OCI-LY7 (cell line): Measurements from ENCODE around the gene NEMP2. TPM values are rescaled to one million over a fixed set of nuclear protein-coding genes. Genes with fewer than 3 reads are reported as not detected.

ENCODE experiments used
- BruUV-seq: library from RNA; stranded (reverse); fragments of 400-500 nt; replicated peaks from 2 replicates; lab custom pipeline; 2021; lab: Mats Ljungman, UMichigan
- CTCF ChIA-PET: fragments of 300-600 bp; sonication (Branson Sonifier 250); formaldehyde crosslinking; loops from one replicate; lab custom pipeline; 2022; ENCODE audit warnings: antibody characterized with exemption; ENCODE audit not compliant: unreplicated experiment; lab: Charles Lee
- POLR2A ChIA-PET: fragments of 300-600 bp; sonication (Branson Sonifier 250); formaldehyde crosslinking; loops from one replicate; lab custom pipeline; 2022; ENCODE audit warnings: antibody characterized with exemption; lab: Charles Lee
- DNase-seq: peaks from one replicate; pipeline ENCODE4 v3.0.0-alpha.2; 2015; ENCODE audit warnings: low spot score
- H2AFZ ChIP-seq: fragments of 200-600 bp; sonication (generic), shearing (Covaris generic); 2 replicates; pipeline ENCODE4 v1.6.1; 2014; ENCODE audit warnings: mild to moderate bottlenecking, antibody characterized with exemption, low read length, moderate library complexity
- H3K27ac ChIP-seq: fragments of 200-600 bp; sonication (generic); 2 replicates; pipeline ENCODE4 v1.5.1; 2014; ENCODE audit warnings: mixed run types, low read depth, mild to moderate bottlenecking, moderate library complexity, low read length, inconsistent platforms; ENCODE audit not compliant: poor library complexity, severe bottlenecking
- H3K36me3 ChIP-seq: fragments of 200-600 bp; sonication (generic); 2 replicates; pipeline ENCODE4 v1.6.1; 2014; ENCODE audit warnings: mild to moderate bottlenecking, antibody characterized with exemption, low read length, moderate library complexity, mixed read lengths; ENCODE audit not compliant: insufficient read depth
- H3K4me1 ChIP-seq: fragments of 200-600 bp; sonication (generic); 2 replicates; pipeline ENCODE4 v1.5.1; 2014; ENCODE audit warnings: mild to moderate bottlenecking, low read length; ENCODE audit not compliant: insufficient read depth, poor library complexity, severe bottlenecking
- H3K4me2 ChIP-seq: fragments of 200-600 bp; sonication (generic); 2 replicates; pipeline ENCODE4 v1.6.1; 2014; ENCODE audit warnings: mild to moderate bottlenecking, low read length
- H3K4me3 ChIP-seq: fragments of 200-600 bp; sonication (generic); 2 replicates; pipeline ENCODE4 v1.5.1; 2014; ENCODE audit warnings: mild to moderate bottlenecking, low read depth, low read length; ENCODE audit not compliant: poor library complexity, severe bottlenecking
- H3K79me2 ChIP-seq: fragments of 200-600 bp; sonication (generic); 2 replicates; pipeline ENCODE4 v1.6.1; 2016; ENCODE audit warnings: low read depth, mild to moderate bottlenecking, low read length, moderate library complexity, mixed read lengths; ENCODE audit not compliant: insufficient read depth
- H3K9me2 ChIP-seq: fragments of 200-600 bp; sonication (generic); 2 replicates; pipeline ENCODE4 v1.6.1; 2016; ENCODE audit warnings: mild to moderate bottlenecking, low read length, mixed read lengths; ENCODE audit not compliant: insufficient read depth
- H3K9me3 ChIP-seq: fragments of 200-600 bp; sonication (generic); 2 replicates; pipeline ENCODE4 v1.6.1; 2014; ENCODE audit warnings: mild to moderate bottlenecking, mixed run types, low read length, mixed read lengths
- H4K20me1 ChIP-seq: fragments of 200-600 bp; sonication (generic); 2 replicates; pipeline ENCODE4 v1.6.1; 2014; ENCODE audit warnings: mild to moderate bottlenecking, antibody characterized with exemption, low read length, moderate library complexity, mixed read lengths; ENCODE audit not compliant: insufficient read depth
- CTCF ChIP-seq: fragments of 200-600 bp; sonication (generic); conservative IDR thresholded peaks from 2 replicates; pipeline ENCODE4 v1.5.1; 2014; ENCODE audit warnings: mild to moderate bottlenecking, antibody characterized with exemption, low read length, moderate library complexity, mixed read lengths
- EZH2phosphoT487 ChIP-seq: fragments of 200-600 bp; sonication (generic); IDR thresholded peaks from 2 replicates; pipeline ENCODE4 v1.6.1; 2018; ENCODE audit warnings: low read depth, borderline replicate concordance, mild to moderate bottlenecking, mixed run types, antibody characterized with exemption, low read length, moderate library complexity, mixed read lengths
- intact Hi-C: fragments of 100-400 bp; cut with micrococcal nuclease; formaldehyde crosslinking; loops from one replicate; pipeline ENCODE4 v1.10.0; 2022; ENCODE audit not compliant: unreplicated experiment
- total RNA-seq, 2 experiments: library from RNA; depleted of rRNA in 1 of 2; stranded (reverse); fragments of >200 nt in 1 of 2; shearing (Covaris generic) in 1 of 2; gene quantifications; 2 replicates each; pipeline ENCODE4 v1.2.3, GENCODE V29; 2014 to 2022

The NEMP2 gene
- total RNA-seq, 2 experiments from 2014 or later = 5.6 to 18.5 TPM

DNA sequence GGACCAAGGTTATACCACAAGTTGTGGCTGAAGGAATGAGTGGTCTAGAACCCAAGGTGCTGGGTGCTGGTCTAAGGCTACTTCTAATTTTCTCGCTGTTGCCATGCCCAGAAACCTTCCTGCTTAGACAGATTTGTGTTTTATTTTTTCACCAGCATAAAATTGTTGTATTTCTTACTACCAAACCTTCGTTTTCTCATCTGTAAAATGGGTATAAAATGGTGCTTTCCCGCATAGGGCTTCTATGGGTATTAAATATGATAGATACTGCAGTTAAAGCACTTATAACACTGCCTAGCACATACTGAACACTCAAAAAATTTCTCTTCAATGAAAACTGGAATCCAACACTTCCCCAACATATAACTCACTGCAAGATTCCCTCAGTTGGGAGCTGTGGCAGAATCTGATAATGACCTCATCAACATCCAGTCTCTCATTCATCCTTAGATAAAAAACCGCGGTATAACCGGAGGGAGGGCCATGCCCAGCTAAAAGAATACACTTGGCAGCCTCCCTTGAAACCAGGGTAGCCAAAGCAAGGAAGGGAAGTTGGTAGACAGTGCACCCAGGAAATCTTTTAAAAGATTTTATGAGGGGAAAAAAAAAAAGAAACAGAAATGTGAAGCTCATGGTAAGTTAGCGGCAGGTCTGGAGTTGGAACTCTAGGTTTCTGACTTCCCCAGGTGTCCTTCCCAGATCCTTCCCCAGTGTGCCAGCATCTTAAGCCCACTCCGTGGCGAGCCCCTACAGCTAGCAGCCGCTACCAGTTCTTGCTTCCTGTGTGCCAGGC lies 1.2 kb downstream of the NEMP2 start:
- peak overlapping the region; percentile 86 for H3K27ac ChIP-seq
- POLR2A ChIA-PET = interaction anchor here (0.7 to 2.1 kb wide), 16 partner anchors 8 to 770 kb away, joined by 3 to 8 read pairs (median 4); partner anchors contain the start of gene OSGEPL1
- peaks cover 35% of the 10 kb centered on the region for H3K4me1 ChIP-seq
- H3K4me3 ChIP-seq = peak overlapping the region; percentile 74
- DNase-seq = no peak
- TF ChIP-seq CTCF = no peak
- no peak for TF ChIP-seq EZH2phosphoT487
- H4K20me1 ChIP-seq = no peaks in the 10 kb centered on the region
- BruUV-seq = TSS peak; percentile 69
- H2AFZ ChIP-seq = peak overlapping the region; percentile 97
- CTCF ChIA-PET = no interaction called here
- peaks cover 22% of the 10 kb centered on the region for H3K36me3 ChIP-seq
- peaks cover 16% of the 10 kb centered on the region; the same call in 1 of the 2 replicates for H3K9me3 ChIP-seq
- no peaks in the 10 kb centered on the region for H3K9me2 ChIP-seq
- intact Hi-C loops = loop anchor here (2.0 to 10.0 kb wide), 8 partner anchors 66 to 1144 kb away; partner anchors contain the start of genes ASNSD1, GLS, MFSD6 and NABP1
- peaks cover 13% of the 10 kb centered on the region; the same call in 1 of the 2 replicates for H3K79me2 ChIP-seq
- peak overlapping the region; percentile 97 for H3K4me2 ChIP-seq

DNA sequence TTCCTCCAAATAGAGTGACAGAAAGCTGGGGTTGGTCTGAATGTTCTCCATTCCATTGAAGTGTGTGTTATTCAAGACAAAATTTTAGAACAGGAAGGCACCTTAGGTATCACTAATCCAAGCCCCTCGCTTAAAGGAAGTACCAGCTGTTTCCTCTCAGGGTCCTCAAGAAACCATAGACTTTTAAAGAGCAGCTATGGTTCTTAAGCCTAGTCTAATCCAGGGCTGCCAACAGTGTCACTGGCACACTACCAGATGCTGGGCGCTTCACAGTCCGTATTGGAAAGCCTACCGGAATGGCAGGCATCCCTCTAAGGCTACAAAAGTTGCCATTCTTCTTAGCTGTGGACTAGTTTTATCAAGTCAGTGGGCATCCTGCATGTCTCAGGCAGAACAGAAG lies 1.9 kb downstream of the NEMP2 start:
- Histone ChIP-seq H3K79me2 (peaks cover 13% of the 10 kb centered on the region; the same call in 1 of the 2 replicates), H2AFZ (peak overlapping the region; percentile 97; the same call in 1 of the 2 replicates), H3K4me2 (peak overlapping the region; percentile 97), H3K9me3 (peaks cover 8% of the 10 kb centered on the region; the same call in 1 of the 2 replicates), H3K36me3 (peaks cover 14% of the 10 kb centered on the region), H3K4me1 (peaks cover 35% of the 10 kb centered on the region), H3K4me3 (peak overlapping the region; percentile 74), H3K9me2 (no peaks in the 10 kb centered on the region), H3K27ac (peak overlapping the region; percentile 86), H4K20me1 (no peaks in the 10 kb centered on the region)
- TF ChIP-seq EZH2phosphoT487 (no peak), CTCF (no peak)
- DNase-seq = peak; percentile 52
- intact Hi-C loops = loop anchor here (2.0 to 10.0 kb wide), 8 partner anchors 65 to 1145 kb away; partner anchors contain the start of genes ASNSD1, GLS, MFSD6 and NABP1
- no TSS peak for BruUV-seq
- ChIA-PET CTCF (no interaction called here), POLR2A (interaction anchor here (0.6 to 2.1 kb wide), 9 partner anchors 14 to 769 kb away, joined by 3 to 8 read pairs (median 4); no protein-coding TSS in a partner anchor)
